GM18858 (cell line): ENCODE measurements around the gene CUBN.

Source experiments
- ATAC-seq: cut with Tn5 transposase; IDR thresholded peaks from one replicate; pipeline ENCODE4 v1.9.1; 2021; ENCODE audit not compliant: unreplicated experiment

The CUBN gene

GRCh38 chr10:17129741-17130140 is at the start of gene CUBN:
TSS of gene CUBN (minus strand) at chr10:17129811. CDS start at chr10:17129765, 46 bp downstream.
- no peak for ATAC-seq

DNA sequence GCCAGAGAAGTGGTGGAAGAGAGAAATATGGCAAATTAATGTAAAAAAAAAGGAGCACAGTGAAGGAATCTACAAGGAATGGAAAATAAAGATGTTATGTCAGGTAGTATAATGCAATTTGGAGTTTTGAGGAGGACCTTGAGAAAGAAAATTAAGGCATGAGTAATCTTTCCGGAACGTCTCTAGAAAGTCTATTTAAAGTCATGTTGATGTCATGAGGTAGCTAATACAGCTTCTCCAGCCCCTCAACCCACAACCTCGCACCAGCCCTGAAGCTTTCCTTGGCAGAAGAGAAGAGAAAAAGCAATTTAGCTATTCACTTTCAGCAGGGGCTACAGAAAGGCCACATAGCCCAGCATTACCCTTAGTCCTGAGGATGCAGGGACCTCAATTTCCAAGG is 49.4 kb upstream of the CUBN start:
- no peak for ATAC-seq

- ATAC-seq: no peak
Observed at GRCh38 chr10:17178006-17178405, 48.4 kb upstream of the CUBN start.

- ATAC-seq: no peak
Observed at GRCh38 chr10:17177014-17177413, 47.4 kb upstream of the CUBN start.

- no peak for ATAC-seq
Observed at GRCh38 chr10:17176091-17176490, 46.5 kb upstream of the CUBN start.

- no peak for ATAC-seq
Observed at GRCh38 chr10:17175551-17175950, 45.9 kb upstream of the CUBN start.

DNA sequence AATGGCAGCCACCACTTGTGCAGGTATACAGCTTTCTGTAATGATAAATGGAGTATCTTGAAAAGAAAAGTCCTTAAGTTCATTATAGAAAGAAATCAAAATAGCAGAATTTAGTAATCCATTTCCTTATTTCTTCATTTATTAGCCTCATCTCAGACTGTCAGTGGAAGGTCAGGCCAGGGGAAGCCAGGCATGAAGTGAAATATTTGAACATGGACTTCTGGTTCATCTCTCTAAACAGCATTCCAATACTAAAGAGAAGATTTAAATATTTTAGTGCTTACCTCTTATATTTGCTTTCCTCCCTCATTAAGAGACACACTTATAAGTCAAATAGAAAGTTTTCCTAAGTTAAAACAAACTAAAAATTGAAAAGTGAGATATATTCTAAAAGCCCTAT is 45.0 kb upstream of the CUBN start:
- ATAC-seq: no peak

DNA sequence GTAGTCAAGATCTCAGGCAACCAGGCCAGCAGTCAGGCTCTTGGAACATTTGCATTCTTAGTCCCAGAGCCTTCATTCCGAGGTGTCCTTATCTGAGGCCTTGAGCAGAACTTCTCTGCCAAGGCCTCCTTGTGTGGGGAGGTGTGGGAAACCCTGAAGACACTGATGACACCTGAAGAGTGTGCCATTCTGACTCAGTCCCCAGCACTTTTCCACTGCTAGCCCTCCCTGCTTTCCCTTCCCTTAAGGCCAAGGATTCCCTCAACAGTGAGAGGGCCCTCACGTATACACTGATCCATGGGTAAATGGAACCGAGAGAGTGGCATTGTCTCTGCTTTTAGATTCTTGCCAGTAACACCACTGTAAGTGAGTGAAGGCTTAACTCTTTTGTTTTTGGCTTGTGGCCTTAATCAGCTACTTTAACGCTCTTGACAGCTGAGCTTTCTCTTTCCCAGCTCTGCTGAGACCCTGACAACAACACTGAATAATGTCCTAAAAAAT is 41.6 kb upstream of the CUBN start:
- ATAC-seq: no peak

DNA sequence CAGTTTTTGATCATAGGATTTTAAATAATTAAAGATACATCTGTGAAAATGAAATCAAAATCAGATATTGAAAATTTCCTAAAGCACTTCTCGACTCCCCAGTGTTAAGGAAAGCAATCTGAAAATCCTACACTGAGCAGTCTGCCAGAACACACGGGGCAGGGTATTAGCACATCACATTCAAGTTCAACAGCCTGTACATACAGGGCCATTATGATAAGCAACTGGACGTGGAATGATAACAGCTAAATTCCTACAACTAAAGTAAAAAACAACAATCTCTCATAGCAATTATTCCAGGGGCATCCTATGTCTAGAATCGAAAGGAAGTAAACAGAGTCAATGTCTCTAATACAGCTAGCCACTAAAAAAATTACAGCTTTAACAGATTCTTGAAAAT is 40.2 kb upstream of the CUBN start:
- ATAC-seq: no peak

DNA sequence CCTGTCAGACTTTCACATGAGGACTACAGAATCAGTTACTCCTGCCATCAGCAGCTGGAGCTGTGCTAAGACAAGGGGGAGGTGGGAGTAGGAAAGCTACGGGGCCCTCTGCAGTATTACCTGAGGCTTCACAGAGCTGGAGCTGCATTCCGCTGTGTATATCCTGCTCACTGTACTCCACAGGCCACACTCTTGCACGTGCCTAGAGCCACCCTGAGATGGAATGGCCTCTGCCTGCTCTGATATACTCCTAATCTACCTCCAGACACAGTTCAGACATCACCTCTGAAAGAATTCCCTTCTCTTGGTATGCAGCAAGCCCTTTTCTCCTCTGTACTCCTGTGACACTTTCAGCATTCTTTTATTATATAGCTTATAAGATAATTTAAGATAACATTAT is 37.1 kb upstream of the CUBN start:
- no peak for ATAC-seq

DNA sequence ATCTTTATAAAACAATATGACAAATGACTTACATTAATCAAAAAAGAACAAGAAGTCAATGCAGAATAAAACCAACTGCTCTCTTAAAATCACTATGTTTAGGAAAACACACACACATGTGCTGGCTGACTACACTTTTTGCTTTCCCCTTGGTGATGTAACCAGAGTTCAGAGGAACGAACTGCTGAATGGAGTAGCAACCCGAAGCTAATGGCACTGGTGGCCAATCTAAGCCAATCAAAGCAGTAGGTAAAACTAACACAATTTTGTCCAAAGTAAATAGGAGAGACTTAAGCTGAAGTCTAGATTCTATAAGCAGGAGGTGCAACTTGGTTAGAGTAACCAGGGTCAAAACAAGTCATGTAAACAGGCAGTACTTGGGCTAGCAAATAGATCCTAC is 33.2 kb upstream of the CUBN start:
- ATAC-seq: no peak

- ATAC-seq: no peak
Observed at GRCh38 chr10:17161775-17162174, 32.2 kb upstream of the CUBN start.

- ATAC-seq: no peak
Observed at GRCh38 chr10:17157024-17157423, 27.4 kb upstream of the CUBN start.

DNA sequence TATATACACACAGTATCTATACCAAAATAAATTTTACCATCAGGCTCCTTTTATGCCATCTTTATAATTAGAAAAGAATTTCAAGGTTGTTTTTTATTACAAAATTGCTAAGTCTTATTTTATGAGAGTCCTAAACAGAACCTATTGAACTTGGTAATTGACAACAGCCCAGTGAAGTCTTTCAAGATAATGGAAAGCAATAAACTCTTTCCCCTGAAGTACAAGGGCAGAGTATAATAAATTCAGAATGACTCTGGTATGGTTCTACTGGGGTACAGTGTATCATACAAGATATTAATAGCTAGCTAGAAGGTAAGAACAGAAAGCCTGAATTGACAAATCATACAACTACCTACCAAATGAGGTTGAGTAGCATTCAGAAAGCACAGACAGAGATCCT is 26.2 kb upstream of the CUBN start:
- ATAC-seq: no peak

- no peak for ATAC-seq
Observed at GRCh38 chr10:17154116-17154515, 24.5 kb upstream of the CUBN start.

- no peak for ATAC-seq
Observed at GRCh38 chr10:17153321-17153720, 23.7 kb upstream of the CUBN start.

DNA sequence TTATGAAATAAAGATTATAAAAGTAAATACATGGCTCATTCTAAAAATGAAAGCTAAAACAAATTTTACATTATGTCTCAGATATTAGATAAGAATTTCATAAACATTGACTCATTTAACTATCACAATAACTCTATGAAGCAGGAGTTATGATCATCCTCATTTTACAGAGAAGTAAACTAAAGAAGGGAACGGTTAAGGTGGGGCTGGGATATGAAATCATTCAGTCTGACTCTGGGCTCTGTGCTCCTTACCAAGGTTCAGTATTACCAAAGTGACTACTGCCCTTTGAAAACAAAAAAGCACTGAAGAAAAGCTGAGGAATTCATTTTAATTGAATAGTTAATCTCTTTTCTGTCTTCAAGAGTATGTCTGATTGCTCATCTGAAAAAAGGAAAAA is 22.1 kb upstream of the CUBN start:
- ATAC-seq: no peak

DNA sequence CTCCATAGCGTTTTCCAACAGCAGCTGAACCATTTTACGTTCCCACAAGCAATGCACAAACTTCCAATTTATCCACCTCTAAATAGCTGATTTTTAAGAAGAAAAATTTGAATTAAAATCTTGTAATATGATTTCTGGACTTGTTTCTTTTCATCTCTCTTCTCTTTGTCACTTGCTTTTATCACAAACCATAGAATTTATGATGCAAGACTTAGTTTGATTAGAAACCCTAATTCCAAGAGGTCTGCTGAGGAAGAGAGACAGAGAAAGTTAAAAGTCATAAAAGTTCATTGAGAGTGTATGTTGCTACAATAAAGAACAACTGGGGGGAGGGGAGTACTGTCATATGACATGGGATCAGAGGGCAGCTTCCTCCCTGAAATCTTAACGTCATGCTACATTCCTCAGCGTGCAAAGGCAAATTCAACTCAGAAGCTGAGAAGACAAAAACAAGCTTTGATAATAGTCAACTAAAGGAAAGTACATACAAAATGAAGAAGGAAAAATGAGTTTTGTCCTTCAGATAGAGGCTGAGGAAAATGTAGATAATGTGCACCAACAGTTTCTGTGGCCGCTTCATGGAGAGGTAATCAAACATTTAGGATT is 18.4 kb upstream of the CUBN start:
- no peak for ATAC-seq

DNA sequence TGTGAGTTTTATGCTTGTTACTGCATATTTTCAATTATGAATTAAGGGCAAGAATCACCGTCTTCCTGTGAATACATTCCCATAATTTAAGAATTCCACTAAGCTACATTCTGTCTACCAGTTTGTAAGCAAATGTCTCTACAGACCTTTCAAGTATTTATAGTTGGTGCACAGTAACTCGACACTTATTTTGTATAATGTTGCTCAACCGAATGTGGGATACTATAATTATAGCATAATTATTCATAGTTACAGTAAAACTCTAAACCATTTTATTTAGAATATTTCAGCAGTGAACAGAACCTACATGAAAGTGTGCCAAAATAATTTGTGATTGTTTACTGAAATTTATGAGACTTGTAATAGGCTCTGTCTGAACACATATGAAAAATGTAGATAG is 17.3 kb upstream of the CUBN start:
- ATAC-seq: no peak

GRCh38 chr10:17145239-17145638 is 15.6 kb upstream of the CUBN start:
- ATAC-seq: no peak

DNA sequence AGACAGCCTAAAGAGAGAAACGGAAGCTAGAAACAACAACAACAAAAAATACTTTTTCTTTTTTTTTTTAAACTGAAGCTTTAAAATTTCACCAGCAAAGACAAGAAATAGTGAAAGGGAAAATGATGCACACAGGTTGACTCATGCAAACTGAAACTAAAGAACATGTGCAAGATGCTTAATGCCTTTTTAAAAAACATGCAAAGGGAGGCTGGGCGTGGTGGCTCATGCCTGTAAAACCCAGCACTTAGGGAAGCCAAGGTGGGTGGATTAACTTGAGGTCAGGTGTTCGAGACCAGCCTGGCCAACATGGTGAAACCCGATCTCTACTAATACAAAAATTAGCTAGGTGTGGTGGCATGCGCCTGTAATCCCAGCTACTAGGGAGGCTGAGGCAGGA is 15.1 kb upstream of the CUBN start:
- no peak for ATAC-seq

DNA sequence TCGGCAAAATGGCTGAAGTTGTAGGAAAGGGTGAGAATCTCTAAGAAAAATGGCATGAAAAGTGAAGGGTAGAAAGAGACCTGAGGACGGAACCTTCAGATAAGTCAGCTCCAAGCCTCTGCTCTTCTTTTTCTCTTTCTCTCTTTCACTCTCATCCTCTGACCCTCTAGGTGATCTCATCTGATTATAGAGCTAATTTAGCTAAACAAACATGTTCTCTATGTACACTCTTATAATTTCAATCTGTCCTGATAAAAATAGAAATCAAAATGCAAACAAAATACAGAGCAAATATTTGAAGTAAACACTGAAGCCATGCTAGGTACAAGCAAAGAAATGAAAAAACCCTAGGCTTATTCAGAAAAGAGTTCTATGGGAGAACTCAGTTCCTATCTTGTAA is 14.4 kb upstream of the CUBN start:
- no peak for ATAC-seq

DNA sequence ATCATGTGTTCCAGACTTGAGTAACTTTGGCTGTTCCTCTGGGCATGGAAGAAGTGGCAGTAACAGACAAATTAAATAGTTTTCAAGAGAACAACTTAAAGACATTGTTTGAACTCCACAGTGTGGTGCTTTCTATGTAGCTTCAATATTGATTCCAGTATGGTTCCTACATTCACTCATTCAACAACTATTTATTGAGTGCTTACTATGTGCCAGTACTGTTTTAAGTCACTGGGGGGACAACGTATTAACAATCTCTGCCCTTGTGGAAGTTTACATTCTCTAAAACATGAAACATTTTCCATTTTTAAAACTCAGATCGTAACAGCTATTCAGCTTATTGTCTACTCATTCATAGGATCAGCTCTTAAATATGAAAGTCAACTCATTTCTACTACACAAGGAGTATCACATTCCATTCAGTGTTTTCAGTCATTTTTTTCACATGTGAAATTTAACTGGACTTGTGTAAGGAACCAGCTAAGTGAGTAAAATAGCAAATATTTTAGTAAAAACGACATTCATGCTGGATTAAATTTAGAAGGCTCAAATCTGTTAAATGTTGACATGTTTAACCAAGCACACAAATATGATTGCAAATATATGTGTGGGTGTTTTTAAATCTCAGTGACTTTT is 13.6 kb upstream of the CUBN start:
- ATAC-seq: no peak
